Cerebellar nuclear complex (tissue), 1 donor: ENCODE results near the gene GATA3.

Experiments used
- DNase-seq, 2 experiments: peaks; one replicate each; lab custom pipeline; 2025; lab: John Stamatoyannopoulos, UW

GATA3 gene

DNA sequence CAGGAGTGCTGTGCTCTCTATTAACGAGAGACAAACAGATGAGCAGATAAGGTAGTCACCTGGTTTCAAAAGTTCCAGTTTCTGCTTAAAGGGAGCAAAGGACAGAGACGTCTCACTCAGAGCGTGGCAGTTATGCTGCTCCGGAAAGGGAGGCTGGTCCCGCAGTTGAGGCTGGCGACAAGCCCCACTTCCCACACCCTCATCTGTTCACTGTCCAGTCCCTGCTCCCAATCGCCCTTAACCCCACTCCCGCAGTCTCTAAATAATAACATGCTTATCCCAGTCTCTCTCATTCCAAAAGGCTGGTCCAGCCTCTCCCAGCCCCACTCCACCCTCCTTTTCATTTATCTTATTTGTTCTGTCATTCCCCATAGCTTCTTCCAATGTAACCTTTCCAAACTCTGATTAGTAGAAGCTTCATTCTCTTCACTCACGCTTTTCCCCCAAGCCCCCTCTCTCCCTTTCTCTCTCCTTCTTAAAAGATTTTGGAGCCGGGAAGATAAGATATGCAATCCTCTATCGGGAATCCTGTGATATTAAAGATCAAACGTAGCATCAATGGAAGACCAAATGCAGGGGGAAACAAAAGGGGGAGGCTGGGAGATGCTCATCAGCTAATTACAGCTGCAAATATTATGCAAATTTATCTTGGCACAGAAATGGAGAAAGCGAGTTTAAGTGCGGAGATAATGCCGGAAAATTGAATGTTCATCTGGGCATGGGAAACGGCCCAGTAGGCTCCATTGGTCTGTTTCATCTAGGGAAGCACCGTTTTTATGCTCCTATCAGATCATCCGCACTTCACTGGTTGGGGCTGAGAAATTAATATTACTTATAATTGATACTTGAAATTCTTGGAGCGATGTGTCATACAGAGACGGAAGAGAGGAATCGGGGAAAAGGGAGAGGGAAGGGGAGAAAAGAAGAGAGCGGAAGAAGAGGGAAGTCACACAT, 16.3 kb upstream of the GATA3 start:
- no peak for DNase-seq

DNA sequence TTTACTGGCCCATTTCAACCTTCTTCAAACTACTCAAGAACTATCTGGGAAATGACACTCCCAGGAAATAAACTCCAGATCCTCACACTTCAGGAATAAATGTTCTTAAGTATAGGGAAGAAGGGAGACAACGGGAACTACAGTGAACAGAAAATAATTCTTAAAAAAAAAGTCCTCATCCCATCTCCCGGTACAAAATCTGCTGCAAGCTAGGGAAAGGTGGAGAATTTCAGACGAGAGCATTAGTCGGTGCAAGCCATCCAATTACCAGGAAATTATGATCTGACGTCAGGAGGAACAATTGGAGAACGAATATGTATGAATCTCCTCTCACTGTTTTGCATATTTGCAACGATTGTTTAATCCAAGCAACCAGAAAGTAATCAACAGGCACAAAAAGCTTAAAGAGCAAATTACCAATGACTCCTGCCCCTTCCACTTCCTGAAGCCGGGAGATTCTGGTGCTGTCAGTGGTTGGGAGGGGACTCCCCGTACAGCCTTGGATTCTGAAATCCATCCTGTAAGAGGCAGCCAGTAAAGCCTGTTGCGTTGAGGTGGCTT, 15.1 kb upstream of the GATA3 start:
- DNase-seq = no peak

DNA sequence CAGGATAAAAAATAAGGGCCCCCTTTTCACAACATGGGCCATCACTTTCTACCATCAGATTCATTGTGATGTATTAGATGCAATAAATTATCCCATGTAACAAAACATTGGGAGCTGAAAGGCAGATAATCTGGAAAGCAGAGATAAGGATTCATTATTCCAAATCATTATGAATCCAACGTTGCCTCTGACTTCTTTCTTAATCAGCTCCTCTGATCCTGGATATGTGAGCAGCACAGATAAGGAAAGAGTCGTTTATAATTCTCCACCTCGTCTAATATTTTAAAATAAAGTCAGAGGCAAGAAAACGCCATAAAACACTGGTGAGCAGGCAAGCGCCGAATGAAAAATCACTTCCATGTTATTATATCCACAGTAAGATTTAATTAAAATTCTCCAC, 13.8 kb upstream of the GATA3 start:
- DNase-seq = no peak

DNA sequence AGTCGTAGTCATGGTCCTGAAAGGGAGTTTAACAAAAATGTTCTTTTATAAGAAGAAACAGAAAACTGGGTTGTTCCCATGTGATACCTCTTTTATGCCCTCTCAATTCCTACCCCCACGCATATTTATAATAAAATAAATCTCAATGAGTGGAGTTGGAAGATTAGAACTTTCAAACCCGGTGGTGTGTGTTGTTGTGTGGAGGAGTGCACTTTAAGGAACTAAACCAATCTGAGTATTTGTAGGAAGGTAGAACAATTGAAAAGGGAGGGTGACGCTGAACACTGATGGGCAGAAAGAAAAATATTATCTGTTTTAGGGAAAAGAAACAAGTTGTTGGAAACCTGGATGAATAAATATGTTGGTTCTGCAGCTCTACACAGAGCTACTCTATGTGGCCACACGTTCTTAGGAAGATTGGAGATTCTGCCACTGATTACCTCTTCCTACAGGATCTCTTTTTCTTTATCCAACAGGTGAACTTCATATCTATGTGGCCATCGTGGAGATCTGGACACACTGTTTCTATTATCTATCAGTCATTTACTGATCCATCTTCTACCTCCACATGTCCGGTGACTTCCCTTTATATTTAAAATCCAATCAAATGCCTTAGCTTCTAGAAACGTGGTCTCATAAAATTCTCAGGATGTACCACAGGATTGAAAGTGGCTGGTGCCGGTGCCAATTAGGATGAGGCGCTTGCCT, 13.1 kb upstream of the GATA3 start:
- no peak for DNase-seq

DNA sequence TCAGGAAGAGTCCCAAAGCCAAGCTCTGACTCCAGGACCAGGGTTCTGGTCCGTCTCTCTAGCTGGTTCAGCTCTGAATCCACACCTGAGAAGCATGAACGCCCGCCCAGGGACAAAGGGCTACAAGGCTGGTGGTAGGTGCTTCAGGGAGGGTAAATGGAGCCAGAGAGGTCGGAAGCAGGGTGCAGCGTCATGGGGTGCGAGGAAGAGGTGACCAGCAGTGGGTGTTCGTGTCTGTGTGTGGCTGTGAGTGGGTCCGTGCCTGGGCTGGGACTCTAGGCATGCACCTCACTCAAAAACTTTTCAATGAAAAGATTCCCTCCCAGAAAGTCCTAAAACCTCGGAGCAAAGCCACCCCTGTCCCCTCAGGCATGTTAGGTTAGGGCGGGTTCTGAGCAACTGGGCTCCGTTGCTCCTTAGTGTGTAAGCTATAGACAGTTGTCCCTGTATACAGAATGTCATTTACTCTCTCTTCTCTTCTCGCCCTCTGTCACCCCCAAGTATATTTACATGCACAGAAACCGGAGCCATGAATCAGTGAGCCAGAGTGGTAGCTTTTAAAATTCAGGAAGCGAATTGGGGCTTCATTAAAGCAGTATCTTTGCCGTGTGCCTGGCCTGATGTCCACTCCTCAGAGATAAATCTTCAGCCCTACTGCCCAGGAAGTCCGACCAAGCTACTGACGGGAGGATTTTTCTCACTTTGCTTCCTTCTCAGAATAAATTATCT, 12.3 kb upstream of the GATA3 start:
- DNase-seq = no peak

DNA sequence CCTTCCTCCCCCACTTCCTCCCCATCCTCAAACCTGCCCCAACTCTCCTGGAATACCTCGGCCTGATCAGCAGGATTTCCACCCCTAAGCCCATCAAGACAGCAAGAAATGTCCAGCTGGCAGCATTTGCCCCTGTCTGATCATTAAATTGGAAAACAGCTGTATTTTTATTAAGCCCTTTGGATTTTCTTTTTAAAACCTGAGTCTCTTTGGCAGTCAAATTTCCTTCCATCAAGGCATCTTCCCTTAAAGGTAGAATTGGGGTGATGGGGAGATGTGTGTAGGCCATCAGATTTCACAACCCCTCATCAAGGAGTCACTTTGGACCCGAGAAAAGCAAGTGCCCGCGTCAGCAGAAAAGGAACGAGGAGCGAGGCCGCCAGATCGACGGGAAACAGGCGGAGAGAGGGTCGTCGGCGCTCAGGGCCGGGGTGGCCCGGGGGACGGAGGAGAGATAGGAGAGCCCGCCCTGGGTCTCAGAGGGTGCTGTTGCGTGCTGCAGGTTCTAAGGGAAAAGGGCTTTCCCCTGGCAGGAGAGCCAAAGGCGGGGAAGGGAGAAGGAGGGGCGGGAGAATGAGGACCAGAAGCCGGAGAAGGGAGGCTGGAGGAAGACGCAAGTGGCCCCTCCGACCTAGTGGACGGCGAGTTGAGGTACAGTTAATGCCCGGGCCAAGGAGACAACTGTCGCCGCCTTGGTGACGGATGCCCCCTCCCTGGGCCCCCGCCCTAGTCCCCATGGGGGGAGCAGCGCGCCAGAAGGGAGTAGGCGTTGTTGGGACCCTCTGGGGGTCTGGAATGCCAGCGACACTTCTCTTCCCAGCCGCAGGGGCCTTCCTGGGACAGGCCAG, 11.5 kb upstream of the GATA3 start:
- no peak for DNase-seq

DNA sequence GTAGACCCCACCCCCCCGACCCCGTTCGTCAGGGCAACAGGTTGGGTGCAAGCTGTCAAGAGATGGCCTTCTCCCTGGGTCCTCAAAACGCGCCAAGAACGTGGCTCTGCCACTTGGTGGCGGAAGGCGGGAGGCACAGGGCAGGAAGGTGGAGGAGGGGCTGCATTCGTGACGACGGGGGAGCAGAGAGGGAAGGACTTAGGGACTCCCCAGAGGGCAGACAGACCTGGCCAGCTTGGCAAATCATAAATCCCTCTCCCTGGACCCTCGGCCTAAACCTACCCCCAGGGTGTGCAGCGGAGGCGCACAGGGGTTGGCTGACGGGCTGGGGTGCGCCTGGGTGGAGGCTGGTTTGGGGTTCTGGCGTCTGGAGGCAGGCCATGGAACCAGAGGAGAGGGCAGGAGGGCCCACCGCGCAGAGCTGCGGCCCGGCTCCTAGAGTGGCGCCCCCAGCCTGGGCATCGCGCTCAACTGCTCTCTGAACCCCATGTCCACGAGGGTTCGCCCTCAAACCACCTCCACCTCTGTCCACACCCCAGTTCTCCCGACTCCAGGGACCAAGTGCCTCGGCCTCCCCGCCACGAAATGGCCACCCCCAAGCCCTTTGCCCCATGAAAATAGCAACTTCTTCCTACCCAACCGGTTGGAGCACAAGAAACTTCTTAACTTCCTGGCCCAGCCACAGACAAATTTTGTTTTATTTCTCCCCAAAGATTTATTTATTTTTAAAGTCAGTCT, 10.8 kb upstream of the GATA3 start:
- DNase-seq = no peak

DNA sequence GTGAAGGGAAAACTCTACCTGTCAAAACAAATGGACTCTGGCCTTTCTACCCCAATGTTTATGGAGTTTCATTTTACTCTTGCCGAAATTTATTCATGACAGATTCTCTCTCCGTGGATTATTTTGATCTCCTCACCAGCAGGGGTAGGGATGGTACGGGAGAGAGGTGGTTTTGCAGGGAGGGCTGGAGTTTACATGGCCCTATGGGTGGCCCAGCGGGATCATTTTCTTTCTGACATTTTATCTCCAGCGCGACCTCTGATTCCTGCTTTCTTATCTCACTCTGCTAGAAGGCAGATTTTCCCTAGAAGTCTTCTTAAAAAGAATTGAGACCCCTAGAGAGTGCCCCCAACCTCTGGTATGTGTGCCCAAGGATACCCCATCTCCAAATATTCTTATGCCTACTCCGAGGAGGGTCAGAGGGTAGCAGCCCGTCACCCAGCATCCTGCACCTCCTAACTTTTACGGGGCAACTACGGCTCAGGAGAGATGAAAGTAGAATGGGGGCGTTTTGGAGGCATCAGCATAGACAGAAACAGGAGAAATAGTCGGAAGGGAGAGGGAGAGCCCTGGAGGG, 10.1 kb upstream of the GATA3 start:
- DNase-seq = no peak

DNA sequence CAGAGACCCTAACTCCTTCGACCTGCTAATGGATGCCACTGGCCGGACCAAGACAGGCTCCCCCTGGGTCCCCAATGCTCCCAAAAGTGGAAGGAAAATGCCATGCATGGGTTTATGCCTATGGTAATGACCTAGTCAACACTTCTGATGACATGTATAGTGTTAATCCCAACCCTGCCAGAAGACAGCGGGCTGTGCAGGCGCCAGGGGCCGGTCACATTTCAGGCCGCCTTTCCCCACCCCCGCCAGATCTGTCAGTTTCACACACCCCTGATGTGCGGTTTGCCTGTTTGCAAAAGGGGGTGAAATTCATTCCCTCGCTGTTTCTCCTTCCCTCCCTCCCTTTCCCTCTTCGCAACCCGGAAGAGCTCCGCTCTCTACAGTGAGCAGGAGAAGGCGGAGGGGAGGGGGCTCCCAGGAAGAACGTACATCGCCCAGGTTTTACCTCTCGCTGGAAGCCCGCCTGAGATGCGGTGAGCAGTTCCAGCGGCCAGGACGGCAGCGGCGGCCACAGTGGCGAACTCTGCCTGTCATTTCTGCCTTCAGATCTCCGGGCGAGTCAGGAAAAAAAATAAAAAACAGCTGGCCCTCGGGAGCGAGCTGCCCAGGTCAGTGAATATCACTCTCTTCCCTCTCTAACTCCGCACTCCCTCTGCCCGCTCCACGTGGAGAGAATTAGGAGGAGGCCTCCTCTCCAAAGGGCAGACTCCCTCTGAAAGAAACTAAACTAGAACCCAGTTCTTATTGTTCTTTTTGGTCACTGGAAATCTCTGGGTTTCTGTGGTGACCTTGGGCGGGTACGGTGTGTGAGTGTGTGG, 9.4 kb upstream of the GATA3 start:
- no peak for DNase-seq

DNA sequence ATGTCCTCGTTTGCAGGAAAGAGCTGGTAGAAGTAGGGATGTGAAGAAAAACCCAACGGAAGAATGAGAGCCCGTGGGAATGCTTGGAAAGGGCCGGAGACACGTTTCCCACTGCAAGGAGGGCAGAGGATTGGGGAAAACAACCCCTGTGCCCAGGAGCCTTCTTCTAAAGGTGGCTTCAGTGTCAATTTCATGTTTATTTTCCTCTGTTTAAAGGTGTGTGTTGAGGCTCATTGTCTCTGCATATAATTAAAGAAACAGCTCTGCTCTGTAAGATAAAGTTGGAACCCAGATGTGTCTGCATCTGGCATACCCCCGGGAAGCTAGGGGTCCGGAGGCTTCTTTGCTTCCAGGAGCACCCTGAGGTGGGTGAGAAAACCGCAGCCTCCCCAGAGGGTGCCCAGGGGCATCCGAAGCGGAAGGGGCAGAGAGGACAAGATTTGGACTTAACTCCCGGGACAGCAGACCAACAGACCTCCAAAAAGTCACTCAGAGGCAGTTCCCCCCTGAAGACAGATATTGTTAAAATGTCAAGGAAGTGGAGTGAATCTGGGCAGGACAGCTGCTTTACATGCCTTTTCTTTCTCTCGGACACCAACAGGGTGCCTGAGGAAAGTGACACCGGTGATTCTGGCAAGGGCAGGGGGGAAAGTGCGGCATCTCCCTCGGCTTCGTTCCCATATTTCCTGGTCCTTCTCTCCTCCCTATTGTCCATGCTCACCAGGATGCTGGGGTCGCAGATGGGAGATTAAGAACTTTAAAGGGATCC, 8.6 kb upstream of the GATA3 start:
- no peak for DNase-seq

DNA sequence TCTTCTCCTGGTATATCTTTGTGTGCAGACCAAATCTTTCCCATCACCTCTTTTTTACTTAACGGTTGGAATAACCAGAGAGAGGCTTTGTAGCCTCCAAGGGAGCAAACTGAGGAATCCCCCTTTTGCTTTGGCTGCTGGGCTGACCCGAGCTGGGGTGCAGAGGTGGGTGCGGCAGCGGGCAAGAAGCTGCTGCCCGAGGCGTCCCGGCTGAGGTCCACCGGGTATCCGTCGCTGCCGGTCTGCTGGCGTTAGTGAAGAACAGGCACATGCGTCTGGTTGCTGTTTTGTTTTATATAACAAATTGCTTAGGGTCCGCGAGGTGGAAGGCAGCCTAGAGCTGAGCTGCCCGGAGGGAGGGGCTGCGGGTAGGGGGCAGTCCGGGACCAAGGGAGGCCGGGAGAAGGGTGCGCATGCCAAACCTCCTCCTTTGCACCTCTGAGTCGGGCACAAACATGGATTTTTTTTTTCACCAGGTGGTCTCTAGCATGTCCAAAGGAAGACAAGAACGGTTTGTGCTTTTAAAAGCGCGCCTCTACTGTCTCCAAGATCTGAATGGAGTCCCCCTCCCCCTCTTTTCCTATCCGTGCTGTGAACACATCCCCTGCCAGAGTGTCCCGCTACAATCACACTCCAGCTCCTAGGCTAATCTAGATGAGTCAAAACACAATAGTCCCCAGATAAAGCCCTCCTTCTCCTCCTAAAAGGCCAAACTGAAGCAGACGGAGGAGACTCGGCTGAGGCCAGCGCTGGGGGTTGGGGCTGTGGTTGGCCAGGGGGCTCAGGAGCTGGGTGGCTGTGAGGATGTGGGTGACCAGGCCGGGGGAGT, 6.8 kb upstream of the GATA3 start:
- no peak for DNase-seq

DNA sequence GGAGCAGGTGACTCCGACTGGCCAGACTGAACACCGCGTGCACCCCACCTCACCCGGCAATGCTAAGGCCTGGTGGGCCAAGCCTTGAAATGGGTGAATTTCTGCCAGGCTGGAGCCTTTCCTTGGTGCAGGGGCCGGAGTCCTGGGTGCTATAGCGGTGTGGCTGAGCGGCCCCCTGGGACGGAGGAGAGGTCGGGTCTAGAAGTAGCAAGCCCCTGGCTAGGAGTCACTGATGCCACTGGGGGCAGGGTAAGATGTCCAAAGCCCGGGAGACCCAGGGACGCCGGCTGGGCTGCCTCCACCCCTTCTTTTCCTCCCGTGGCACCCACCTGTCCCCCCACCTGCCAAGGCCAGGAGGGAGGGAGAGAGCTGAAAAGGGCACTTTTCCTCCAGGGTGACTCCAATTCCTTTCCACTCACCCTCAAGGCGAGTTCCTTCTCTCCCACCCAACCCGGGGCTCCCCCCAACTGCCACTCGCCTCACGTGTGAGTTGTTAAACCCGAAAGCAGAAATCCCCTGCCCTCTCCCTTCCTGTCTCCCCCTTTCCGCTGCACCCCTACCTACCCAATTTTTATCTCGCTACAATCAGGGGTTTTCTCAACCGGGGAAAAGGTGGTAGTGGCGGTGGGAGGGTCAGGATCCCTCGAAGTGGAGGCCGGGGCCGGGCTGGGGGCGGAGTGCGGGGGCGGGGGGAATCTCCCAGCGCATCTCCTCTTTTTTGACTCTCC, 6.0 kb upstream of the GATA3 start:
- no peak for DNase-seq

DNA sequence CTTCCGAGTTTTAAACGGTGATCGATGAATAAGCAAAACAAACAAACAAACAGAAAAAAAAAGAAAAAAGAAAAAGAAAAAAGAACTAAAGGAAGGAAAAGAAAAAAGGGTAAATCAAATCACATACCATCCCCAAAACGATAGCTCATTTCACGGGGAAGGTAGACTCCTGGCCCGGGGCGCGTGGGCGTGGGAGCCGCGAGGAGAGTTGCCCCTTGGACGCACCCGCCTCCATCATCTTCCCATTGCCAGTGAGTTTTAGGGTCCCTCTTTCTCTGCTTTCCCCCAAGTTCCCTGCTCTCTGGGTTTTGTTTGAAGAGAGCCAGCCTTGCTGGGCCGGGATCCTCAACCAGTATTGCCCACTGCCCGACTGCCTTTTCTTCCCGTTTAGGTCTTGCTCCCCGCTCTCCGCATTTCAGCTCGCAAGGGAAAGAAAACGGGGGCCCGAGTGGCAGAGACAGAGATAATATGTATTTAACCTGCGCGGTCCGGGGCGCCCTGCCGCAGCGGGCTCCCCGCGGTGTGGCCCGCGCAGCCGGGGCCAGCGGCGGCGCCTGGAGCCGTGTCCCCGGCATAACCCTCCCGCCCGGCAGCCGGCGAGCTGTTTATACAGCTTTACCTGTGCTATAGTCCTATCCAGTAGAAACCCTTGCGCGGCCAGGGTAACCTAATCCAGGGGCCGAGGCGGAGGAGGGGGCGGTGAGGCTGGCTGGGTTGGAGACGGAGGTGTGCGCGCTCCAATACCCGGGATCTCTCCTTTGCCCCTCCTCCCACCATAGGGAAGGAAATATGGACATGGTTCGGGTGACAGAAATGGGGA, 5.2 kb upstream of the GATA3 start:
- no peak for DNase-seq

DNA sequence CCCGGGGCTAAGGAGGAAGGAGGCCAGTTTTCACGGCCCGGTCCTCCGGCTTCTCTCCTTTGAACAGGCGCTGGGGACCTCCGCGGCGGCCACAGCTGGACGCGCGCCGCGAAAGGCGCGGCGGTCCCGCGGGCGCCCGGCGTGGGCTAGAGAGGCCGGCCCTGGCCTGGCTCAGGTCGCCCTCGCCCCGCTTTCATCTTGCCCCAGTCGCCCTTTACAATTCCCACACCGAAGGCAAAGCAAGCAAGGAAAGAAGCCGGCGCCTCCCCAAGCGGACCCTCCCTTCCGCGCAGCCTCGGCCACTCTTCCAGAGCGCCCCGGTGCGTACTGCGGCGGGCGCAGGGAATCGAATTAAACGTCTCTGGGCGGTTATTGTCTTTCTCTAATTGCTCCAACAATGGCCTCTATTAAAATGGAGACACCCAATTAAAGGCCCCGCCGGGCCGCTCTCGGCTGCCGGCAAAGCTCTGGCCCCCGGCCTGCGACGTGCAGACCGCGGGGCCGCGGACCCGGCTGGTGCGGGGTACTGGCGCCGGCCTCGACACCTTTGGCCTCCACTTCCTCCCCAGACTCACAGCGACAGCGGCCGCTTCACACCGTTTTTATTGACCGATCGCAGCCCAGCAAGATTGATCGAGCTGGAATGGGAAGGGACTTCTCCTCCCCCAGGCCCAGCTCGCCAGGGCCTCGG, 4.5 kb upstream of the GATA3 start:
- DNase-seq = no peak

DNA sequence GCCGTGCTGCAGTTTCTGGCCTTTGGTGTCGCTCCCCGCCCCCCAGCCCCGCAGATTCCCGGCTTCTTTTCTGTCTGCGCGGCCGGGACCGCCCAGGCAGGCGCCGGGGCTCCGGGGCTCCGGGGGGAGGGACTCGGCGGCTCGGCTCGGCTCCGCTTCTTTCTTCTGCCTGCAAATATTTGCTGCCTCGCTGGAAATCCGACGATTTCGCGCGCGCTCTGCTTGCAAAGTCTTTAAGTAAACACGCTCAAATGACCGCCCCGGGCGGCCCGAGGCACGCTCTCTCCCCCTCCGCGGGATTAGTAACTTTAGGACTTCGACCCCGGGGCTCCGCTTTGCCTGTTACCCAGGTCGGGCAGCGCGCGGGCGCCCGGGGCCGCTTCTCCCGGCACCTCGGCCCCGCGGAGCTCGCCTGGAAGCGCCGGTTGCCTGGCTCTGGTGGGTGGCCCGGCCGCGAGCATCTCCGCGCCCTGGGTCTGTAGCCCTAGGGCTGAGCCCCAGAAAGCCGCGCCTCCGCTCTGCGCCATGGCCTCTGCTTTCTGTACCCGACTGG, 3.9 kb upstream of the GATA3 start:
- DNase-seq = no peak
